Measurements from ENCODE around the gene DIS3L2. TPM values are rescaled to one million over a fixed set of nuclear protein-coding genes. Genes with fewer than 3 reads are reported as not detected.

DIS3L2 gene
- total and polyA plus RNA-seq, 2 of the 4 experiments (the other 2 are of a cell fraction): 14.7 to 19.2 TPM

DNA sequence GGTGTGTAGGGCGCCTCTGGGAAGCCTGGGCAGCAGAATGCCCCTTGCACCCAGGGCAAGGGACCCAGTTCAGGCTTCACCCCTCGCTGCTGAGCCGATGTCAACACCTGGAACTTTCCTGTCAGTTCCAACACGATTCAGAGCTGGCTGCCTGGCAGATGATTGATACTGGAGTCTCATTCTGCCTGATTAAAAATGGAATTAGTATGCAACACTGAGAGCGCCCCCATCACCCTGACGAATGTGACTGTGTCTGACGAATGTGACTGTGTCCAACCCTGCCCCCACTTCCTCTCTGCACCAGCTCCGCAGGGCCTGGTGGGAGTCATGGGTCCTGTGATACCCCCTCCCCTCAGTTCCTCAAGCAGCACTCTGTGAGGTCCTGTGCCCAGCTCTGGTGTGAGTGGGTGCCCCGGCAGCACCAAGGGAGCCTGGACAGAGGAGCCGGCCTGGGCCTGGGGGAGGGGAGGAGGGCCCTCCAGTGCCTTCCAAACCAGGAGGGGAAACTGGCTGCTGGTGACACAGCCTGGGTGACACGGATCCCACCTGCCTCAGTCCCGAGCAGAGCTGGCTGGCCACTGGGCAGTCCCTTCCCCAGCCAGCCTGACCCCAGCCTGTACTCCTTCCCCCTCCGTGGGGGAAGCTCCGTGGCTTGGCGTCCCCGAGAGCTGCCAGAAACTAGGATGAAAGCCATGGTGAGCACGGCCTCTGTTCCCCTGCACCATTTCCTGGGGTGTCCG, 375.6 kb downstream of the DIS3L2 start:
- no TSS peak for BruUV-seq (replicated peaks)

More for the DNA sequence above, 375.6 kb downstream of the DIS3L2 start:
- Histone ChIP-seq H3K23ac (ENCODE audit: low read depth, low read length) (no peak overlapping the region), H3K4ac (ENCODE audit: low read depth, low read length) (no peak overlapping the region), H4K91ac (ENCODE audit: insufficient read depth, low read depth, low read length) (no peak overlapping the region), H4K20me1 (ENCODE audit: insufficient read depth, low read length) (no peaks in the 10 kb centered on the region), H2BK20ac (ENCODE audit: low read depth, low read length) (no peak overlapping the region), H3K4me3 (ENCODE audit: insufficient read depth, low read depth, low read length) (no peak overlapping the region), H2BK120ac (ENCODE audit: low read depth, low read length) (no peak overlapping the region), H3K14ac (replicated peaks; ENCODE audit: low read depth, low read length) (no peak overlapping the region), H3K56ac (ENCODE audit: extremely low read depth, insufficient read depth, low read length) (no peak overlapping the region), H3K9me3 (ENCODE audit: control insufficient read depth, insufficient read depth, low read length) (no peaks in the 10 kb centered on the region), H2AK9ac (replicated peaks; ENCODE audit: low read depth, low read length, poor library complexity) (no peak overlapping the region), H2AFZ (replicated peaks; ENCODE audit: low read length, poor library complexity) (no peak overlapping the region), H4K8ac (ENCODE audit: low read depth in 2 of 2, low read length in 2 of 2) (no peak overlapping the region), H3K18ac (ENCODE audit: low read depth, low read length) (no peak overlapping the region), H3K27ac (ENCODE audit: insufficient read depth, low read length) (no peak overlapping the region), H2AK5ac (ENCODE audit: low read depth, low read length) (no peak overlapping the region), H3K36me3 (ENCODE audit: control insufficient read depth, insufficient read depth, low read length) (no peaks in the 10 kb centered on the region), H3K9ac (ENCODE audit: low read depth, low read length) (no peak overlapping the region), H4K5ac (ENCODE audit: low read depth, low read length) (no peak overlapping the region), H3K4me1 (ENCODE audit: control insufficient read depth, insufficient read depth, low read length) (no peaks in the 10 kb centered on the region), H3K79me1 (ENCODE audit: low read depth in 1 of 2, low read length in 2 of 2) (no peaks in the 10 kb centered on the region), H3K27me3 (ENCODE audit: control insufficient read depth, insufficient read depth, low read length) (no peaks in the 10 kb centered on the region), H3K9me1 (ENCODE audit: insufficient read depth, low read length) (no peaks in the 10 kb centered on the region), H3K4me2 (ENCODE audit: low read depth, low read length) (no peak overlapping the region), H2BK5ac (ENCODE audit: low read depth, low read length, poor library complexity, severe bottlenecking) (no peak overlapping the region), H2BK15ac (ENCODE audit: low read depth, low read length) (no peak overlapping the region)
- TF ChIP-seq RFX5 (IDR thresholded peaks at IDR 0.05; ENCODE audit: low read depth, low read length) (no peak), CHD1 (IDR thresholded peaks at IDR 0.05; ENCODE audit: low read depth, low read length) (no peak), MAFK (IDR thresholded peaks at IDR 0.05; ENCODE audit: low read depth, low read length) (no peak), FOS (IDR thresholded peaks at IDR 0.05; ENCODE audit: low read depth, low read length) (no peak), POLR2A (IDR thresholded peaks at IDR 0.05; ENCODE audit: low read depth, low read length) (no peak), CEBPB (IDR thresholded peaks at IDR 0.05; ENCODE audit: low read depth, low read length) (no peak), RCOR1 (IDR thresholded peaks at IDR 0.05; ENCODE audit: insufficient replicate concordance, low read length) (no peak), RAD21 (IDR thresholded peaks at IDR 0.05; ENCODE audit: low read length) (no peak), MXI1 (IDR thresholded peaks at IDR 0.05; ENCODE audit: borderline replicate concordance, low read depth, low read length) (no peak), MAZ (IDR thresholded peaks at IDR 0.05; ENCODE audit: borderline replicate concordance, low read depth, low read length) (no peak), NFE2L2 (IDR thresholded peaks at IDR 0.05; ENCODE audit: low read depth, low read length) (no peak), SMC3 (IDR thresholded peaks at IDR 0.05; ENCODE audit: low read depth, low read length) (no peak), BHLHE40 (IDR thresholded peaks at IDR 0.05; ENCODE audit: low read depth, low read length) (no peak)
- TF ChIP-seq, protein P1, sequence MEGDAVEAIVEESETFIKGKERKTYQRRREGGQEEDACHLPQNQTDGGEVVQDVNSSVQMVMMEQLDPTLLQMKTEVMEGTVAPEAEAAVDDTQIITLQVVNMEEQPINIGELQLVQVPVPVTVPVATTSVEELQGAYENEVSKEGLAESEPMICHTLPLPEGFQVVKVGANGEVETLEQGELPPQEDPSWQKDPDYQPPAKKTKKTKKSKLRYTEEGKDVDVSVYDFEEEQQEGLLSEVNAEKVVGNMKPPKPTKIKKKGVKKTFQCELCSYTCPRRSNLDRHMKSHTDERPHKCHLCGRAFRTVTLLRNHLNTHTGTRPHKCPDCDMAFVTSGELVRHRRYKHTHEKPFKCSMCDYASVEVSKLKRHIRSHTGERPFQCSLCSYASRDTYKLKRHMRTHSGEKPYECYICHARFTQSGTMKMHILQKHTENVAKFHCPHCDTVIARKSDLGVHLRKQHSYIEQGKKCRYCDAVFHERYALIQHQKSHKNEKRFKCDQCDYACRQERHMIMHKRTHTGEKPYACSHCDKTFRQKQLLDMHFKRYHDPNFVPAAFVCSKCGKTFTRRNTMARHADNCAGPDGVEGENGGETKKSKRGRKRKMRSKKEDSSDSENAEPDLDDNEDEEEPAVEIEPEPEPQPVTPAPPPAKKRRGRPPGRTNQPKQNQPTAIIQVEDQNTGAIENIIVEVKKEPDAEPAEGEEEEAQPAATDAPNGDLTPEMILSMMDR (conservative IDR thresholded peaks at IDR 0.05; ENCODE audit: low read depth, low read length): no peak
- TF ChIP-seq, protein P2, sequence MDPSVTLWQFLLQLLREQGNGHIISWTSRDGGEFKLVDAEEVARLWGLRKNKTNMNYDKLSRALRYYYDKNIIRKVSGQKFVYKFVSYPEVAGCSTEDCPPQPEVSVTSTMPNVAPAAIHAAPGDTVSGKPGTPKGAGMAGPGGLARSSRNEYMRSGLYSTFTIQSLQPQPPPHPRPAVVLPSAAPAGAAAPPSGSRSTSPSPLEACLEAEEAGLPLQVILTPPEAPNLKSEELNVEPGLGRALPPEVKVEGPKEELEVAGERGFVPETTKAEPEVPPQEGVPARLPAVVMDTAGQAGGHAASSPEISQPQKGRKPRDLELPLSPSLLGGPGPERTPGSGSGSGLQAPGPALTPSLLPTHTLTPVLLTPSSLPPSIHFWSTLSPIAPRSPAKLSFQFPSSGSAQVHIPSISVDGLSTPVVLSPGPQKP (IDR thresholded peaks at IDR 0.05; ENCODE audit: borderline replicate concordance, low read depth, low read length): no peak
- TF ChIP-seq, protein P3, sequence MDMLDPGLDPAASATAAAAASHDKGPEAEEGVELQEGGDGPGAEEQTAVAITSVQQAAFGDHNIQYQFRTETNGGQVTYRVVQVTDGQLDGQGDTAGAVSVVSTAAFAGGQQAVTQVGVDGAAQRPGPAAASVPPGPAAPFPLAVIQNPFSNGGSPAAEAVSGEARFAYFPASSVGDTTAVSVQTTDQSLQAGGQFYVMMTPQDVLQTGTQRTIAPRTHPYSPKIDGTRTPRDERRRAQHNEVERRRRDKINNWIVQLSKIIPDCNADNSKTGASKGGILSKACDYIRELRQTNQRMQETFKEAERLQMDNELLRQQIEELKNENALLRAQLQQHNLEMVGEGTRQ (IDR thresholded peaks at IDR 0.05; ENCODE audit: low read depth, low read length): no peak
- dilution Hi-C loops (cut with HindIII; ENCODE audit: low sequenced_read_pairs, unreplicated experiment) (no loop called here), intact Hi-C loops (cut with micrococcal nuclease) (no loop called here), in situ Hi-C loops (cut with MboI; ENCODE audit: low sequenced_read_pairs) (no loop called here)
- no CpG with 5 or more reads among the region's 18 CpGs for WGBS, 2 experiments (ENCODE audit: extremely low coverage in 2 of 2, insufficient read length in 1 of 2)
- no peak for ATAC-seq (ENCODE audit: low read depth)
- DNase-seq: no peak
- POLR2A ChIA-PET (ENCODE audit: unreplicated experiment): no interaction called here
- CTCF ChIA-PET: no interaction called here
